Measurements from ENCODE around the gene GJB4. TPM values are rescaled to one million over a fixed set of nuclear protein-coding genes. Genes with fewer than 3 reads are reported as not detected.
"Not testable (repeated sequence)": the region's sequence is repeated elsewhere in the genome, so short reads cannot be mapped to it uniquely, and the experiment has no call there.

The GJB4 gene
- total RNA-seq, result not detected

DNA sequence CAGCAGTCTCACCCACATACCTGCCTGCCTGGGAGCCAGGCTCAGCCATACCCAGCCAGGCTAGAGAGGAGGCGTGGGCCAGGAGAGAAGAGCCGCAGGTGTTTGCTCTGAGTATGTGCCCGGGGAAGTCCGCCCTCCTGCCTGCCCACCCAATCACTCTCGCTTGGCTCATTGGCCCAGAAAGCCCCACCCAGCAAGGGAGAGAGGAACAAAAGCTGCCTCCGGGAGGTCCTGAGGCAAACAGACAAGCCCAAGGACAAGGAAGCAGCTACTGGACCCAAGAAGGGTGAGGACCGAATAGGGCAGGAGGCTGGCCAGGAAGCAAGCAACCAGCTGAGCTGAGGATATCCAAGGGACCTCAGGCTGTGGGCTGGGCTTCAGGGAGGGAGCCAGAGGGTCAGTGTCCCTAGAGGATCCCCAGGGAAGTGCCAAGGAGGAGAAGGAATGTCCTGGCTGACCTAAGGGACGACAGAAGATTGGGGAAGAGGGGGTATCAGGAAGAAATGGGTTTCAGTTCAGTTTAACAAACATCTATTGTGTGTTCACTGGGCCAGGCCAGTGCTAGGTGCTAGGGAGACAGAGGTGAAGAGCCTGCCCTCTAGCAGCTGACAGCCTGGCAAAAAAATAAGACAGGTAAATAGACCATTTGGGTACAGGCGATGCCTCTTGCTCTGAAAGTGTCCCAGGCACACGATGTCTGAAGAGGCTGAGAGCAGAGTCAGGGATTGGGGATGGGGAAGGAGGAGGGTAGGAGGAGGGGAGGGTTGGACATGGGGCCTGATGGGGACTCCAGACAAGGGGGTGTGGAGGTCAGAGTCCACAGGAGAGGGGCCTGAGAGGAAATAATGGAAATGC is at the start of gene GJB4:
Gene GJB4, plus strand, starts transcription at position 238 of the 855 bp plus-strand sequence. CDS start 1,515 bp downstream, outside the sequence.
- POLR2A ChIA-PET, result no interaction called here
- CTCF ChIA-PET, result no interaction called here

DNA sequence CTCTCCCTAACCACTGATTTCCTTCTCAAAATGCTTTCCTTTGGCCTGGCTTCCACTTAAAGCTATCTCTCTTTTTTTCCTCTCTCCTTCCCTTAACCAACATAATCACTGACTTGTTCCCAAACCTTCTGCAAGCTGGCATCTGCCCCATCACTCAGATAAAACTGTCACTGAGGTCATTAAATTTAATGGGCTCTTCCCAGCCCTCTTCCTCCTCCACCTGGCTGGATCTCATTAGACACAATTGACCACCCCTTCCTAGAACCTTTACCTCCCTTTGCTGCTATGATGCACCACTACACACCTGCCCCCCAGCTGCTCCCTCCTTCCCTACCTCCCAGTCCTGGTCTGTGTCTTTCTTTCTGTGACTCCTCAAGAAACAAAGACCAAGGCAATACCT is 48.7 kb upstream of the GJB4 start:
- POLR2A ChIA-PET, result no interaction called here
- CTCF ChIA-PET, result no interaction called here

DNA sequence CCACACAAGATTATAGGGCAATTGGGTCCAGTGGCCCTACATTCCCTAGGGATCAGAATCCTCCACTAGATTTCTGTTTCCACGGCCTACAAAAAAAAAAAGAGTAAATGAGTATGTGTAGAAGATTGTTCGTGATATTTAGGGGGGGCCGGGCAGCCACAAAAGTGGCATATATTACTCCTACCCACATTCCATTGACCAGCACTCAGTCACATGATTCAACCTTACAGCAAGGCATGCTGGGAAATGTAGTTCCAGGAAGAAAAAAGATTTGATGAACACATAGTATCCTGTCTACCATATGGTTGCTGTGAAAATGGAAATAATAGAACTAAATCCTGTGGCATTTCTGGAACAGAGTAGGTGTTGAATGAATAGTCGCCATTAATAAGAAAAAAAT is 48.1 kb upstream of the GJB4 start:
- CTCF ChIA-PET, result no interaction called here
- POLR2A ChIA-PET, result no interaction called here

DNA sequence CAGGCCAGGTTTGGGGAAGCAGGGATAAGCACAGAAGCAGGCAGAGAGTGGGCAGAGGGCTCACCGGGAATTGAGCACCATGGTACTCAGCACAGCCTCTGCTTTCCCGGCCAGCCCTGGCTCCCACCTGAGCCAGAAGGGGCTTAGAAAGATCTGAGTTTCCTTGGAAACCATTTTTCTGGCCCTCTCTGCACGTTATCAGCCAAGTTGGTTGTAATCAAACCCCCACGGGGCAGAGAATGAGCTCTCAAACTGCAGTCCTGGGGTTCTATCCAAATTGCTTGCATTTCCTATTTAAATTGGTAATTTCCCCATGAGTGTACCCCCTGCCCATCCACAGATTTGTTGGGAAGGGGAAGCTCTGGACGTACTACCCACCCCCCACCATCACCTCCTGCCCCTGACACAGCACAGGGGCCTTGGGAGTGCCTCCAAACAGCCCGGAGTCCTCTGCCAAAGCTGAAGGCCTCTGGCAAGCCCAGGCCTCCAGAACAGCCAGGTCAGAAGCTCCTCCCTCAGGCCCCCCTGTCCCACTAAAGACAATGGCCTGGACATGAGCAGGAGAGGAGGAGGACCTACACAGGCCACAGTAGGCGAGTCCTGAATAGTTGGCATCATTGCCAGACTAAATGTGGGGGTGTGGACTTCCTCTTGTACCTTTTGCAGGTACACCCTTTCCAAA is 47.4 kb upstream of the GJB4 start:
- ChIA-PET CTCF (no interaction called here), POLR2A (no interaction called here)

DNA sequence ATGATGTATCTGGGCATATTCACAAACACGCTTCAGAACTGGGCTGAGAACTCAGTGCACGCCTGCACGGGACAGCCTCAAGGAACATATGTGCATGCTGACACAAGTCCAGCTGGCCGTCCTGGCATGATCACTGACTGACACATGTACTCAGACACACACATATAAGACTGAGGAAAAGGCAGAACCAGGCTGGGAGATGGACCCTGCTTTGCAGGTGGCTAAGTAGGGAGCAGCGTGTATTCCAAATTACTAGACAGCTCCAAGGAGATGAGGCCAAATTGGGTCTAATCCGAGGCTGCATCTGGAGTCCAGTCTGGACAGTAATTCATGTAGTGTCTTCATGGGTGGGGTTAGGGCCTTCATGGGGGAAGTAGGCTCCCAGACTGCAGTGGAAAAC is 46.1 kb upstream of the GJB4 start:
- ChIA-PET CTCF (no interaction called here), POLR2A (no interaction called here)

DNA sequence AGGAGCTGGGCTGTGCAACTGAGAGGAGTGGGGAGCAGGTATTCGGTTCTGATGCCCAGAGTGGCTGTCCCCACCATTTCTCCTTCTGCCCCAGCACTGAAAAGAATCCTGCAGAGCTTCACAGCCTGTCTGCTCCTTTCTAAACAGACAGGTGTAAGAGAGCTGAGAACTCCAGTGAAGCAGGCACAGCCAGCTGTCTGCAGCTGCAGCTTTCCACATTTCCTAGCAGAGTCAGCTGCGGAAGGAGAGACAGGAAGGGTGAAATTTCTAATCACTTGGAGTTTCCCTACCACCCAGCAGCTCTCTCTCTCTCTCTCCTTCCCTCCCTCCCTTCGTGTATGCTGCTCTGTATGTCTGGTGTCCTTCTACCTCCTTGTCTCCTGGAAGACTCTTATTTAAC is 45.2 kb upstream of the GJB4 start:
- CTCF ChIA-PET, result interaction anchor here (1.3 kb wide), 1 partner anchor 31 kb away, joined by 3 read pairs; no protein-coding TSS in a partner anchor
- POLR2A ChIA-PET, result no interaction called here

DNA sequence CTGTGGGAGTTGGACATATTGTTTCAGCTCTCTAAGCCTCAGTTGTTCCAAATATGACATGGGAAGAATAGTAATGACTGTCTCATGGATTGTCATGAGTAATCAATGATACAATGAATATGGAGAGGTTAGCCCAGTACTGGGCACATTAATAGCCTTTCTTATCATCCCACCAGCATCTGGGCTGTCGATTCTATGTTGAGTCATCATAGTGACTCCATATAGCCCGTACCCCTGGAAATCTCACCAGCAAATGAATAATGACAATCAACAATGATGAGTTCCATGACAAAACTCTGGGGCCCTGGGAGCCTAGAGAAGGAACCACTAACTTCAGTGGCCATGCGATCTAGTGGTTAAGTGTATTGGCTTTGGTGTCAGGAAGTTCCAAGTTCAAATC is 44.4 kb upstream of the GJB4 start:
- CTCF ChIA-PET, result interaction anchor here (1.3 kb wide), 1 partner anchor 32 kb away, joined by 3 read pairs; no protein-coding TSS in a partner anchor
- POLR2A ChIA-PET, result no interaction called here

DNA sequence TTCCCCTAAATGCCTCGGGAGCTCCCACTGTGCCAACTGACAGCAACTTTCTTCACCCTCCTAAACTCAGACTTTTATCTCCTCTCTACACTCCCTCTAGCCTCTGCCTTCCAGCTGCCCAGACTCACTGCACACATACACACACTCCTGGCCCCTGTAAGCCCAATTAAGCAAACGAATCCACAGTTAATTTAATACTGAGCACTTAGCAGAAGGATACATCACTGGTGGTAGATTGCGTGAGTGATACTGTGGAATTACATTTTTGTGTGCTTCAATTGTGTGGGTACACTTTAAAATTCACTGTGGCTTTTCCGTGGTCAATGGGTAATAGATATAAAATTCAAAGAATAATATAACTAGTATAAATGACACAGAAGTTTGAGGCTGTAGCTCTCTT is 38.3 kb upstream of the GJB4 start:
- ChIA-PET CTCF (no interaction called here), POLR2A (no interaction called here)

DNA sequence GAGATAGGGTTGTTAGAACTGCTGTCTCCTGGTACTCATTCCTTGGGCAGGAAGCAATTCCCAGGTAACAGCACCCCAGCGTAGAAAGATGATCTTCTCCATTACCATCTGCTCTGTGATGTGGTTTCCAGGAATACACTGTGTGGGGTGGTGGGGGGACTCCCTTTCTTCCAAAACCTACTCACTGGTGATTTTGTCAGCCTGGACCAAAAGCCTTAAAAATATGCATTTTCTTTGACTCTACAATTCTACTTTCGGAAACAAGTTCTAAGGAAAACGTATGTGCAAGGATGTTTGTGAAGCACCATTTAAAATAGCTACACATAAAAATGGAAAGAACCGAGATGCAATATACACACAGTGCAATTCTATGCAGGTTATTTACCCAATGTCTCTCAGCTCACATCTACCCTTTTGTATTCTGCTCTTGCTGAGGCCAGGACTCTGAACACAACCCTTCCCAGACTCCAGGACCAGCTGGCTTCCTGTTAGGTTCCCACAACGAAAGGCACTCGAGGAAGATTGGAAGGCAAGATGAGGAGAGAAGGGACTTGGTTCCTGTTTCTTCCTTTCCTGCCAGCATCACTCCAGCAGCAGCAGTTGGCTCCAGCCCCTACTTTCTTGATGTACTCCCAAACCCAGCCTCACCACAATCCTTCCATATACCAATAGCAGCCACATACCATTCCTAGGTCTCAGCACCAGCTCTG is 37.7 kb upstream of the GJB4 start:
- CTCF ChIA-PET, result no interaction called here
- POLR2A ChIA-PET, result no interaction called here

DNA sequence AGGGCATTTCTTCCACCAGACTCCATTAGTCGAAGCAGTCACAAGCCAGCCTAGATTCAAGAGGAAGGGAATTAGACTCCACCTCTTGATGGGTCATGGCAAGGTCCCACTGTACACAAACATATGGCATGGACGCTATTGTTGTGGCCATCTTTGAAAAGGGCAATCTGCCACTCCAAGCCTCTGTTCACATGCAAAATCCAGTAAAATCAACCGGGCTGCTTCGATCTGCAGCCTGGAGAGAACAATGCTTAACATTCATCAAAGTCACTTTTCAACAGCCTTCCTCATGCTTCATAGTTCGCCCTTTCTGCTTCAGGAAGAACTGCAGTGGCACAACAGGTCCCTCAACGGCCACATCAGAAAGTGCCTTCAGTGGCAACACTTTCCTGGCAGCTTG is 32.7 kb upstream of the GJB4 start:
- CTCF ChIA-PET, result no interaction called here
- POLR2A ChIA-PET, result no interaction called here

DNA sequence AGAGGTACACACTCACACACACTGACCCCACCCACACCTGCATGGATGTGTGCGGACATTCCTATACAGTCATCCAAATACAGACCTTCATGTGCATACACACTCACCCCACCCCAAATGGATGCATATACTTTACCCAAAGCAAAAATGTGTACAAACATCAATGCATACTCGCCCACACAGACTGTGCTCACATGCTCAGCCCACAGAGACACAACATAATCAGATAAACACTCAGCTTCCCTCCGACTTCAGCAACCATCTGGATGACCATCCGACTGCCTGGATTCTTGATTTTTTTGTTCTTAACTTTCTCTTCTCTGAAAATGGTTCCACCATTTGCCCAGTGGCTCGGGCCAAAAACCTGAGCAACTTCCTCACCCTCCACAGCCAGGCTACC is 29.1 kb upstream of the GJB4 start:
- CTCF ChIA-PET, result no interaction called here
- POLR2A ChIA-PET, result no interaction called here

DNA sequence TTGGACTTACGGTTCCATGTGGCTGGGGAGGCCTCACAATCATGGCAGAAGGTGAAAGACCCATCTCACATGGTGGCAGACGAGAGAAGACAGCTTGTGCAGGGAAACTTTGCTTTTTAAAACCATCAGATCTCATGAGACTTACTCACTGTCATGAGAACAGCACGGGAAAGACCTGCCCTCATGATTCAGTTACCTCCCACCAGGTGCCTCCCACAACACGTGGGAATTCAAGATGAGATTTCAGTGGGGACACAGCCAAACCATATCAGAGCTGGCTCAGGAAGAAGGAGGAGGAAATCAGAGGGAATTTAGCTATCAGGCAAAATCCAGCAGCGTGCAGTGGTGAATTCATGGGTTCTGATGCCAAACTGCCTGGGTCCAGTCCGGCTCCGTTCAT is 26.7 kb upstream of the GJB4 start:
- POLR2A ChIA-PET, result not testable (repeated sequence)
- CTCF ChIA-PET, result interaction anchor here (1.5 kb wide), 1 partner anchor 10 kb away, joined by 7 read pairs; no protein-coding TSS in a partner anchor

DNA sequence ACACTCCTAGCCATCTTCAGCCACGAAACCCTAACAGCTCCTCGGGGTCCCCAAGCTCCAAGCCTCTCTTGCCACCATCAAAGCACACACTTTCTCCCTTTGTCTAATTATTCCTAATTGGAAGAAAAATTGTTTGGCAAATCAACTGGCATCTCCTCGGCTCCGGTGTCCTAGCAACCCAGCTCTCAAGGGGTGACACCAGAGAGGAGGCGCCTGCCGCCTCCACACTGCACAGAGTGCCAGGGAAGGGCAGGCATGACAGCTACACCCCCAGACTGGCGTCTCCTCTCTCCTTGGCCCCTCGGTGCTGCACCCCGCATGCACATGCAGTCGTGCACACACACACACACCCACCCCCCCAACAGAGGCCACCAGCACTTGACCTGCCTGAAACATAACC is 22.8 kb upstream of the GJB4 start:
- CTCF ChIA-PET, result no interaction called here
- POLR2A ChIA-PET, result no interaction called here

DNA sequence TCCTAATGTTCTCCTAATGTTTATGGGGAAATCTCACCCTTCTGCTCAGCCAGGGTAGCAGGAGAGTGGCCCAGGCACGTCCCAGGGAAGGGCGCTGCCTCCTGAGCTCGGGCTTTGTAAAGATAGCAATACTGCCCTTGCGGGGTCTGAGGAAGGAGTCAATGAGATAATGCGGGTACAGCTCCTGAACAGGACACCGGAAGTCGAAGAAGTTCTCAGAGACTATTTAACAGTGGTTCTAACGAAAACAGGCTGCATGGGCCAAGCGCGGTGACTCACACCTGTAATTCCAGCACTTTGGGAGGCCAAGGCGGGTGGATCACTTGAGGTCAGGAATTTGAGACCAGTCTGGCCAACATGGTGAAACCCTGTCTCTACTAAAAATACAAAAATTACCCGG is 22.3 kb upstream of the GJB4 start:
- CTCF ChIA-PET, result not testable (repeated sequence)

DNA sequence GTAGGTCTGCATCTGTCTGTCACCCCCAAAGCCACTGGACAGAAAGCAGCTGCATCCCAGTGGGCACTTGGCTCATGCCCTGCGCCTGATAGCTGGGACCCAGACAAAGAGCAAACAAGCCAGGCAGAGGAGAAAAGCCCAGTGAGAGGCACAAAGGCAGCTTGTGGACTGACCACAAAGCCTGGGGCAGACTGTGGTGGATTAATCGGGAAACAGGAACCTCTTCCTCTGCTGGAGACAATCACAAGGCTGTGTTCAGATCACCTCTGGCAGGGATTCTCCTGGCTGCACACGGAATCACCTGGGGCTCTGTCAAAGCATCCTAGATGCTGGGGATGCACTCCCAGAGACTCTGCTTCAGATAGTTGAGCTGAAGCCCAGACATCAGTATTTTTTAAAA is 19.9 kb upstream of the GJB4 start:
- CTCF ChIA-PET, result interaction anchor here (1.3 kb wide), 1 partner anchor 113 kb away, joined by 4 read pairs; no protein-coding TSS in a partner anchor
- POLR2A ChIA-PET, result no interaction called here

More for the DNA sequence above, 22.3 kb upstream of the GJB4 start:
- POLR2A ChIA-PET, result not testable (repeated sequence)

DNA sequence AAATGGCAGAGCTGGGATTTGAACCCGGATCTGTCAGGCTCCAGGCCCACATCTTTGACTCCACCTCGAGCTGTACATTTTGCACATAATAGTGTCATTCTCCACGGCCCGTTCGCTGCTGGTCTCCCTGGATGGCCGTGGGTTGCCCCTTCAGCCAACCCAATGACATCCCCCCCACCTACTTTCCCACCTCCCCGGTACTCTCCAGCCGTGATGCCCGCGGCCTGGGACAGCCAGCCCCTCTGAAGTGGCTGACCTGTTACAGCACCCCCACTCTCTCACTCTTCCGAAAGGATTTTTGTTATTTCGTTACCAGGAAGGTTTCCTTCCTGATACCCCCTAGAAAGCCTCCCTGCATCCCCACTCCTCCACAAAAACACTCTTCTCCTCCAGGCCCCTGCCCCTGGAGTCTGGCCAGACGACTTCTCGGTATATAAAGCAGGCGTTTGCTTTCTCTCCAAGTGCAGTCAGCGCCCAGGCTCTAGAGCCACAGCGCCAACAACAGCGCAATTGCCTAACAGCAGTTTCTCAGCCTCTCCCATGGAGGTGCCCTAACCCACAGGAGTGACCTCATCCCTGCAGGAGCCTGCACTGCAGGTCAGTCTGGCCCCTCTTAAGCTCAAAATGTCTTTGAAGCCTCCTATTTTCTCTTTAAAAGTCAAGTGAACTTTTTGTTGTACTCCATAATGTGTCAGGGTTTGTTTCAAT is 19.2 kb upstream of the GJB4 start:
- POLR2A ChIA-PET, result no interaction called here
- CTCF ChIA-PET, result no interaction called here

DNA sequence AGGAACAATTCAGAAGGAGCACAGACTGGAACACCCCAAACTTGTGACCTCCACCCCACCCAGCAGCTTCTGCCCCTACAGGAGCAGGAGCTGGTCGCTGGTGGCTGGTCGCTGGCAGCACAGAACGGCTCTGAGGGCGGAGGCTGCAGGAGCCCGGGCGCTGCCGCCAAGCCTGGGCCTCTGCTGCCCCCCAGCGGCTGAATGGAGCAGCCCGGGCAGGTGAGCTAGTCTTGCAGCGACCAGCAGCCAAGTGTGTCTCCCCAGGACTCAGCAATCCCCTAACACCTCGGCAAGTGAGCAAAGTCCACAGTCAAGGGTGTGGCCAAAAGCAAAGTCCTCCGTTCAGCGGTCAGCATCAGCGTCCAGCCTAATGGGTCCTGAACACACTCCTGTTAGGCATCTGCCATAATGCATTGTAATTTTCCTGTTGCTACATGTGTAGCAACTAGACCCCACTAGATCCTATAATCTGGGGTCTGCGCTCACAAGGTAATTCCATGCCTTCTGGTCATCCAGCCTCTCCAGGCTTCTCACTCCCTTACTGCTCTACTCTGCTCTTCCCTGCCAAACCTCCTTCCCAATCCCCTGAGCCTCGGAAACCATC is 16.8 kb upstream of the GJB4 start:
- ChIA-PET CTCF (interaction anchor here (0.6 to 2.5 kb wide), 9 partner anchors 9 to 1109 kb away, joined by 3 to 7 read pairs (median 4); no protein-coding TSS in a partner anchor), POLR2A (no interaction called here)

DNA sequence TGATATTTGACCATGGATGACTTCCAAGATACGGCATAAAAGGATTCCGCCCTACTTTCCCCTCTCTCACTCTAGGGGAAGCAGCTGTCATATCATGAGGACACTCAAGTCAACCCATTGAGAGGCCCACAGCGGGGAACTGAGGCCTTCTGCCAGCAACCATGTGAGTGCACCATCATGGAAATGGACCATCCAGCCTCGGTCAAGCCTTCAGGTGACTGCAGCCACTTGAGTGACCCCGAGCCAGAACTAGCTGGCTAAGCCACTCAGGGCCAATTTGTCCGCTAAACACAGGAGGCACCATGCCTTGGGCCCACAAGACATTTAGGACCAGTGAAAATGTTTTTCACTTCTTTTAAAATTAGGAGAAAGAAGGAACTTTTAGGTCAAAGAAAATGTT is 15.8 kb upstream of the GJB4 start:
- CTCF ChIA-PET, result interaction anchor here (0.6 to 2.5 kb wide), 5 partner anchors 8 to 283 kb away, joined by 3 to 7 read pairs (median 4); no protein-coding TSS in a partner anchor
- POLR2A ChIA-PET, result no interaction called here

DNA sequence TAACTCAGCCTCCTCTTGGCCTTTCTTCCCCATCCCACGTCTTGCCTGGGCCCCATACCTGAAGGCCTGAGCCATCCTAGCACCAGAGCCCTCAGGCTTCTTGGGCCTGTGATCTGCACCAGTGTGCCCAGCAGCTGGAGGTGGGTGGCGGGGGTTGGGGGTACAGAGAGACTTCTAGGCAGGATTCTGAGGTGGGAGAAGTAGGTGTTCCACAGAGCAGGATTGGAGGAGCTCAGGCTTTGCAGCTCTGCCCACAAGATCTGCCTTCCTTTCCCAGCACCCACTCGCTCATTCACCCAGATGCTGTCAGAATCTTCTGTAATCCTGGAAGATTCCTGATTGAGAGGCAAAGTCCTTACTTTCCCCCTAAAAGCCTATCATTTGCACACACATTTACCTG is 14.7 kb upstream of the GJB4 start:
- CTCF ChIA-PET, result interaction anchor here (1.0 kb wide), 1 partner anchor 1112 kb away, joined by 4 read pairs; no protein-coding TSS in a partner anchor
- POLR2A ChIA-PET, result no interaction called here

DNA sequence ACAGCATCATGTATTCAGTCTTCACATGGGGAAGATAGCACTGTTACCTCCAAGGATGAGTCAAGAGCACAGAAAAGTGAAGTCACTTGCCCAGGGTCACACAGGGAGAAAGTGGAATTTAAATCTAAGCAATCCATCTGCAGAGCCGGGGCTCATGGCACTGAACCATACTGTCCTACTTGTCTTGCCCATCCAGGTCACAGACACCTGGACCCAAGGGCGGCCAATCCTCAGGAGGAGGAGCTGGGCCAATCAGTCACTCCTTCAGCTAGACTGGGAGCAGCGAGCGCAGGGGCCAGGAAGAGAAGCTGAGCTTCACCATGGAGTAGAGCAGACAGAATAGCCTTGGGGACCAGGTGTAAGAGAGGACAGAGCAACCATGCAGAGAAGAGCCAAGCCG is 13.9 kb upstream of the GJB4 start:
- ChIA-PET POLR2A (no interaction called here), CTCF (interaction anchor here (1.8 kb wide), 1 partner anchor 1113 kb away, joined by 5 read pairs; no protein-coding TSS in a partner anchor)
